Fibroblast of lung (primary cell): ENCODE measurements around the gene CCN5. TPM values are rescaled to one million over a fixed set of nuclear protein-coding genes. Genes with fewer than 3 reads are reported as not detected.

ENCODE experiments used
- DNase-seq, 2 donors: peaks; one replicate each; pipeline versions ENCODE4 v3.0.0 to v3.0.0-alpha.2; 2010; ENCODE audit warnings: low read depth in 2 of 2
- H2AFZ ChIP-seq: 2 replicates; pipeline ENCODE4 v1.5.1; 2012; ENCODE audit warnings: low read length, control low read depth, inconsistent platforms
- H3K27ac ChIP-seq: 2 replicates; pipeline ENCODE4 v1.5.1; 2011; ENCODE audit warnings: low read length, control low read depth; ENCODE audit not compliant: insufficient read depth
- H3K27me3 ChIP-seq: 2 replicates; pipeline ENCODE4 v1.5.1; 2011; ENCODE audit warnings: mild to moderate bottlenecking, low read length; ENCODE audit not compliant: control insufficient read depth, insufficient read depth
- H3K36me3 ChIP-seq: 2 replicates; pipeline ENCODE4 v1.5.1; 2011; ENCODE audit warnings: low read length; ENCODE audit not compliant: control insufficient read depth, insufficient read depth
- H3K4me1 ChIP-seq: 2 replicates; pipeline ENCODE4 v1.5.1; 2011; ENCODE audit warnings: low read length; ENCODE audit not compliant: control insufficient read depth, insufficient read depth; ENCODE audit errors: extremely low read depth
- H3K4me2 ChIP-seq: 2 replicates; pipeline ENCODE4 v1.5.1; 2011; ENCODE audit warnings: low read length, control low read depth; ENCODE audit not compliant: insufficient read depth; ENCODE audit errors: extremely low read depth
- H3K4me3 ChIP-seq, 4 experiments: fragments of 200-600 bp in 1 of 4; sonication (generic) in 1 of 4; replicated peaks in 1 of 4; 2 replicates each; pipeline ENCODE4 v1.5.1; 2011 to 2016; ENCODE audit warnings: low read length in 4 of 4, low read depth in 3 of 4, mild to moderate bottlenecking in 3 of 4, control low read depth in 2 of 4, inconsistent platforms in 1 of 4, mixed read lengths in 1 of 4; ENCODE audit not compliant: insufficient read depth in 1 of 4; ENCODE audit errors: control extremely low read depth in 1 of 4
- H3K79me2 ChIP-seq: 2 replicates; pipeline ENCODE4 v1.5.1; 2012; ENCODE audit warnings: mild to moderate bottlenecking, low read length, inconsistent platforms; ENCODE audit not compliant: control insufficient read depth, insufficient read depth
- H3K9ac ChIP-seq: 2 replicates; pipeline ENCODE4 v1.5.1; 2011; ENCODE audit warnings: mild to moderate bottlenecking, low read length, control low read depth; ENCODE audit not compliant: insufficient read depth
- H3K9me3 ChIP-seq: 2 replicates; pipeline ENCODE4 v1.5.1; 2012; ENCODE audit warnings: low read depth, low read length; ENCODE audit not compliant: control insufficient read depth, insufficient read depth
- H4K20me1 ChIP-seq: 2 replicates; pipeline ENCODE4 v1.5.1; 2011; ENCODE audit warnings: low read length; ENCODE audit not compliant: control insufficient read depth, insufficient read depth; ENCODE audit errors: extremely low read depth
- CTCF ChIP-seq, 2 donors: IDR thresholded peaks in 1 of 2; conservative IDR thresholded peaks in 1 of 2; 1 replicate in 1 of 2; 2 replicates in 1 of 2; pipeline ENCODE4 v1.5.1; 2011 to 2012; ENCODE audit warnings: low read length in 2 of 2, control low read depth in 1 of 2, inconsistent platforms in 1 of 2, low read depth in 1 of 2, mild to moderate bottlenecking in 1 of 2
- EZH2 ChIP-seq: IDR thresholded peaks from 2 replicates; pipeline ENCODE4 v1.5.1; 2012; ENCODE audit warnings: low read length, control low read depth, mild to moderate bottlenecking; ENCODE audit errors: missing control alignments
- polyA plus RNA-seq, 2 donors: library from polyadenylated mRNA; depleted of rRNA in 1 of 2; stranded (reverse) in 1 of 2; unstranded in 1 of 2; fragments of >200 nt; gene quantifications; 2 replicates each; pipeline ENCODE4 v1.2.1, GENCODE V29; 2011 to 2012; ENCODE audit warnings: missing spikeins in 1 of 2
- total RNA-seq: library from RNA; depleted of rRNA; stranded (reverse); fragments of >200 nt; gene quantifications from 2 replicates; pipeline ENCODE4 v1.2.1, GENCODE V29; 2014

Gene CCN5
- total and polyA plus RNA-seq, 2 donors (not counting 1 experiment from before 2014, with no cell fraction given): 31.4 to 122 TPM

GRCh38 chr20:44768854-44769480, 53.8 kb downstream of the CCN5 start:
- no peak overlapping the region for H3K4me2 ChIP-seq
- H3K27me3 ChIP-seq: peaks cover 11% of the 10 kb centered on the region
- no peak overlapping the region for H2AFZ ChIP-seq
- no peaks in the 10 kb centered on the region for H3K79me2 ChIP-seq
- H3K27ac ChIP-seq: no peak overlapping the region
- no peaks in the 10 kb centered on the region for H3K36me3 ChIP-seq
- H3K9me3 ChIP-seq: no peaks in the 10 kb centered on the region
- H3K4me3 ChIP-seq: no peak overlapping the region
- DNase-seq: no peak
- H3K9ac ChIP-seq: no peak overlapping the region
- no peaks in the 10 kb centered on the region for H3K4me1 ChIP-seq
- no peaks in the 10 kb centered on the region for H4K20me1 ChIP-seq
- TF ChIP-seq CTCF (conservative IDR thresholded peaks at IDR 0.05 in 1 of 2, IDR thresholded peaks at IDR 0.05 in 1 of 2; ENCODE audit: low read depth in 1 of 2, low read length in 2 of 2) (no peak), EZH2 (no peak)

GRCh38 chr20:44769481-44769863, 54.3 kb downstream of the CCN5 start:
- H2AFZ ChIP-seq: no peak overlapping the region
- no peak for TF ChIP-seq EZH2
- TF ChIP-seq CTCF (conservative IDR thresholded peaks at IDR 0.05 in 1 of 2, IDR thresholded peaks at IDR 0.05 in 1 of 2; ENCODE audit: low read depth in 1 of 2, low read length in 2 of 2): no peak
- H3K79me2 ChIP-seq: no peaks in the 10 kb centered on the region
- H3K27ac ChIP-seq: no peak overlapping the region
- no peaks in the 10 kb centered on the region for H3K9me3 ChIP-seq
- no peaks in the 10 kb centered on the region for H3K4me1 ChIP-seq
- no peak for DNase-seq
- H3K4me2 ChIP-seq: no peak overlapping the region
- H3K9ac ChIP-seq: no peak overlapping the region
- H3K27me3 ChIP-seq: peaks cover 11% of the 10 kb centered on the region
- no peaks in the 10 kb centered on the region for H3K36me3 ChIP-seq
- H3K4me3 ChIP-seq: no peak overlapping the region
- no peaks in the 10 kb centered on the region for H4K20me1 ChIP-seq

- no peaks in the 10 kb centered on the region for H3K36me3 ChIP-seq
- no peaks in the 10 kb centered on the region for H3K4me1 ChIP-seq
- no peak overlapping the region for H2AFZ ChIP-seq
- no peak overlapping the region for H3K9ac ChIP-seq
- H3K9me3 ChIP-seq: no peaks in the 10 kb centered on the region
- no peak for DNase-seq
- H3K27ac ChIP-seq: no peak overlapping the region
- H3K4me3 ChIP-seq: no peak overlapping the region
- TF ChIP-seq CTCF (conservative IDR thresholded peaks at IDR 0.05 in 1 of 2, IDR thresholded peaks at IDR 0.05 in 1 of 2; ENCODE audit: low read depth in 1 of 2, low read length in 2 of 2): no peak
- no peak for TF ChIP-seq EZH2
- no peaks in the 10 kb centered on the region for H3K79me2 ChIP-seq
- H3K27me3 ChIP-seq: peaks cover 11% of the 10 kb centered on the region
- H4K20me1 ChIP-seq: no peaks in the 10 kb centered on the region
- H3K4me2 ChIP-seq: no peak overlapping the region
Measured at GRCh38 chr20:44770484-44771171, 55.5 kb downstream of the CCN5 start.
